H1 (cell line): ENCODE data around the gene MRPL50. TPM values are rescaled to one million over a fixed set of nuclear protein-coding genes. Genes with fewer than 3 reads are reported as not detected.

ENCODE experiments used
- CTCF ChIA-PET: fragments of 300-600 bp; sonication (Branson Sonifier 250); formaldehyde crosslinking; loops from one replicate; lab custom pipeline; 2021; ENCODE audit not compliant: partially characterized antibody; lab: Charles Lee
- POLR2A ChIA-PET: fragments of 300-600 bp; sonication (Branson Sonifier 250); formaldehyde crosslinking; loops from one replicate; lab custom pipeline; 2021; ENCODE audit warnings: inconsistent platforms; ENCODE audit not compliant: partially characterized antibody; lab: Charles Lee
- DNase-seq, 2 experiments: peaks; one replicate each; pipeline versions ENCODE4 v3.0.0 to v3.0.0-alpha.2; 2010 to 2022; ENCODE audit warnings: low spot score in 2 of 2, low read depth in 1 of 2, mixed read lengths in 1 of 2
- FAIRE-seq: peaks from 2 replicates; lab custom pipeline; 2011; peaks lifted over from hg19 to GRCh38; lab: Jason Lieb, UNC
- H2AFZ ChIP-seq: 2 replicates; pipeline ENCODE4 v1.8.1; 2012; ENCODE audit warnings: low read length, inconsistent platforms
- H2AK5ac ChIP-seq: 2 replicates; pipeline ENCODE4 v1.6.1; 2013; ENCODE audit warnings: low read depth, low read length
- H2BK120ac ChIP-seq: replicated peaks from 2 replicates; pipeline ENCODE3; 2013; ENCODE audit warnings: low read depth, low read length, inconsistent platforms
- H2BK12ac ChIP-seq: 2 replicates; pipeline ENCODE4 v1.6.1; 2013; ENCODE audit warnings: low read depth, low read length
- H2BK15ac ChIP-seq: 2 replicates; pipeline ENCODE4 v1.6.1; 2013; ENCODE audit warnings: low read length
- H2BK20ac ChIP-seq: 2 replicates; pipeline ENCODE4 v1.6.1; 2013; ENCODE audit warnings: low read length
- H2BK5ac ChIP-seq: 2 replicates; pipeline ENCODE4 v1.6.1; 2013; ENCODE audit warnings: low read depth, low read length
- H3K14ac ChIP-seq: 2 replicates; pipeline ENCODE4 v1.6.1; 2013; ENCODE audit warnings: inconsistent platforms; ENCODE audit not compliant: insufficient read length
- H3K18ac ChIP-seq: 2 replicates; pipeline ENCODE4 v1.6.1; 2013; ENCODE audit warnings: low read length; ENCODE audit errors: extremely low read depth
- H3K23ac ChIP-seq: 2 replicates; pipeline ENCODE4 v1.6.1; 2013; ENCODE audit warnings: inconsistent platforms; ENCODE audit not compliant: insufficient read length
- H3K23me2 ChIP-seq: 2 replicates; pipeline ENCODE4 v1.6.1; 2013; ENCODE audit warnings: low read depth, low read length
- H3K27ac ChIP-seq: 2 replicates; pipeline ENCODE4 v1.6.1; 2011; ENCODE audit warnings: low read depth, low read length, inconsistent platforms
- H3K27me3 ChIP-seq, 4 experiments: replicated peaks in 1 of 4; 1 replicate in 1 of 4; 2 replicates in 3 of 4; pipeline versions ENCODE4 v1.6.1 to v1.8.1; 2011 to 2013; ENCODE audit warnings: low read length in 3 of 4, mild to moderate bottlenecking in 3 of 4, inconsistent platforms in 2 of 4, mixed read lengths in 2 of 4, moderate library complexity in 1 of 4; ENCODE audit not compliant: control insufficient read depth in 3 of 4, insufficient read depth in 3 of 4; ENCODE audit errors: extremely low read depth in 1 of 4
- H3K36me3 ChIP-seq, 4 experiments: 2 replicates each; pipeline versions ENCODE4 v1.6.1 to v1.8.1; 2011 to 2013; ENCODE audit warnings: mild to moderate bottlenecking in 4 of 4, low read length in 3 of 4, moderate library complexity in 2 of 4, control low read depth in 1 of 4, inconsistent platforms in 1 of 4; ENCODE audit not compliant: insufficient read depth in 4 of 4, control insufficient read depth in 2 of 4
- H3K4ac ChIP-seq: replicated peaks from 2 replicates; pipeline ENCODE3; 2013; ENCODE audit warnings: low read length, low read depth, mixed read lengths, inconsistent platforms; ENCODE audit not compliant: insufficient read length
- H3K4me1 ChIP-seq, 4 experiments: replicated peaks in 1 of 4; 1 replicate in 1 of 4; 2 replicates in 3 of 4; pipeline versions ENCODE4 v1.6.1 to v1.8.1; 2011 to 2013; ENCODE audit warnings: low read length in 3 of 4, inconsistent platforms in 2 of 4, mixed read lengths in 1 of 4; ENCODE audit not compliant: insufficient read depth in 4 of 4, control insufficient read depth in 3 of 4
- H3K4me2 ChIP-seq, 2 experiments: 2 replicates each; pipeline versions ENCODE4 v1.6.1 to v1.8.1; 2011 to 2013; ENCODE audit warnings: low read depth in 2 of 2, low read length in 2 of 2, control low read depth in 1 of 2, inconsistent platforms in 1 of 2, mild to moderate bottlenecking in 1 of 2; ENCODE audit not compliant: insufficient read depth in 1 of 2
- H3K4me3 ChIP-seq, 4 experiments: fragments of 200-600, 300-600 bp in 1 of 4; sonication (generic), shearing (Covaris generic), sonication (Bioruptor Twin) in 1 of 4; 2 replicates each; pipeline versions ENCODE4 v1.5.1 to v1.8.1; 2011 to 2016; ENCODE audit warnings: low read length in 4 of 4, low read depth in 3 of 4, control low read depth in 2 of 4, inconsistent platforms in 2 of 4, mild to moderate bottlenecking in 2 of 4, mixed read lengths in 1 of 4, moderate library complexity in 1 of 4; ENCODE audit not compliant: insufficient read depth in 2 of 4; ENCODE audit errors: extremely low read depth in 1 of 4
- H3K56ac ChIP-seq: replicated peaks from 2 replicates; pipeline ENCODE3; 2013; ENCODE audit warnings: low read depth, mild to moderate bottlenecking, mixed read lengths, low read length, inconsistent platforms; ENCODE audit not compliant: insufficient read length
- H3K79me1 ChIP-seq: 2 replicates; pipeline ENCODE4 v1.6.1; 2013; ENCODE audit warnings: low read depth, low read length, control low read depth
- H3K79me2 ChIP-seq, 2 experiments: 2 replicates each; pipeline versions ENCODE4 v1.6.1 to v1.8.1; 2012 to 2013; ENCODE audit warnings: low read length in 2 of 2, mild to moderate bottlenecking in 2 of 2, inconsistent platforms in 1 of 2; ENCODE audit not compliant: insufficient read depth in 2 of 2, control insufficient read depth in 1 of 2
- H3K9ac ChIP-seq, 4 experiments: replicated peaks in 1 of 4; 1 replicate in 1 of 4; 2 replicates in 3 of 4; pipeline versions ENCODE4 v1.6.1 to v1.8.1; 2011 to 2013; ENCODE audit warnings: low read depth in 3 of 4, low read length in 3 of 4, control low read depth in 2 of 4, mild to moderate bottlenecking in 2 of 4, moderate library complexity in 2 of 4, inconsistent platforms in 1 of 4; ENCODE audit errors: extremely low read depth in 1 of 4
- H3K9me3 ChIP-seq, 2 experiments: 2 replicates each; pipeline versions ENCODE4 v1.6.1 to v1.8.1; 2012 to 2013; ENCODE audit warnings: mild to moderate bottlenecking in 2 of 2, moderate library complexity in 2 of 2, control low read depth in 1 of 2, inconsistent platforms in 1 of 2, low read depth in 1 of 2, low read length in 1 of 2, mixed read lengths in 1 of 2; ENCODE audit not compliant: insufficient read depth in 2 of 2
- H4K20me1 ChIP-seq, 2 experiments: replicated peaks in 1 of 2; 2 replicates each; pipeline versions ENCODE3 to v1.8.1; 2011 to 2013; ENCODE audit warnings: inconsistent platforms in 2 of 2, low read length in 2 of 2, mild to moderate bottlenecking in 1 of 2; ENCODE audit not compliant: insufficient read depth in 2 of 2, control insufficient read depth in 1 of 2
- H4K5ac ChIP-seq: 2 replicates; pipeline ENCODE4 v1.6.1; 2013; ENCODE audit warnings: low read length, low read depth, mixed read lengths, inconsistent platforms; ENCODE audit not compliant: insufficient read length
- H4K8ac ChIP-seq: 2 replicates; pipeline ENCODE4 v1.8.0; 2013; ENCODE audit warnings: mild to moderate bottlenecking, moderate library complexity, low read length, inconsistent platforms; ENCODE audit not compliant: insufficient read depth; ENCODE audit errors: extremely low read depth
- H4K91ac ChIP-seq: replicated peaks from 2 replicates; pipeline ENCODE3; 2013; ENCODE audit warnings: low read length, mixed read lengths, inconsistent platforms; ENCODE audit not compliant: insufficient read length
- BCL11A ChIP-seq, 2 experiments: IDR thresholded peaks; one replicate each; pipeline ENCODE4 v1.6.1; 2011; ENCODE audit warnings: low read depth in 2 of 2, low read length in 2 of 2, mild to moderate bottlenecking in 2 of 2
- CBX8 ChIP-seq: fragments of 300-800, 300-1000 bp; sonication (generic); IDR thresholded peaks from 2 replicates; pipeline ENCODE4 v1.7.1; 2016; ENCODE audit warnings: low read depth, low read length, borderline replicate concordance
- CHD2 ChIP-seq: IDR thresholded peaks from 2 replicates; pipeline ENCODE4 v1.6.1; 2012; ENCODE audit warnings: low read length, improper control_type of control experiment
- EZH2 ChIP-seq: fragments of 200-600 bp; sonication (generic); IDR thresholded peaks from 2 replicates; pipeline ENCODE4 v1.7.1; 2012; ENCODE audit warnings: low read depth, mild to moderate bottlenecking, moderate library complexity, low read length, inconsistent platforms; ENCODE audit not compliant: severe bottlenecking
- JUN ChIP-seq: IDR thresholded peaks from 2 replicates; pipeline ENCODE4 v1.6.1; 2011; ENCODE audit warnings: low read depth, mild to moderate bottlenecking, improper control_type of control experiment, low read length
- KDM1A ChIP-seq: fragments of 200-600, 300-600 bp; sonication (generic); IDR thresholded peaks from 2 replicates; pipeline ENCODE4 v1.7.1; 2016; ENCODE audit warnings: mild to moderate bottlenecking, low read length, borderline replicate concordance
- NRF1 ChIP-seq: IDR thresholded peaks from 2 replicates; pipeline ENCODE4 v1.6.1; 2011; ENCODE audit warnings: mild to moderate bottlenecking, low read depth, low read length, improper control_type of control experiment
- PHF8 ChIP-seq: fragments of 200-600 bp; sonication (generic); conservative IDR thresholded peaks from 2 replicates; pipeline ENCODE4 v1.7.1; 2012; ENCODE audit warnings: low read depth, mild to moderate bottlenecking, inconsistent platforms, low read length, moderate library complexity
- POLR2AphosphoS5 ChIP-seq: IDR thresholded peaks from 2 replicates; pipeline ENCODE4 v1.6.1; 2011; ENCODE audit warnings: low read depth, low read length
- RAD21 ChIP-seq, 2 experiments: IDR thresholded peaks in 1 of 2; conservative IDR thresholded peaks in 1 of 2; 2 replicates each; pipeline ENCODE4 v1.6.1; 2011; ENCODE audit warnings: low read depth in 2 of 2, low read length in 2 of 2, improper control_type of control experiment in 1 of 2, inconsistent platforms in 1 of 2, mild to moderate bottlenecking in 1 of 2, moderate library complexity in 1 of 2
- RFX5 ChIP-seq: IDR thresholded peaks from 2 replicates; pipeline ENCODE4 v1.6.1; 2011; ENCODE audit warnings: low read depth, low read length, improper control_type of control experiment, borderline replicate concordance
- SP1 ChIP-seq: IDR thresholded peaks from 2 replicates; pipeline ENCODE4 v1.6.1; 2011; ENCODE audit warnings: low read depth, low read length
- TEAD4 ChIP-seq: IDR thresholded peaks from 2 replicates; pipeline ENCODE4 v1.6.1; 2012; ENCODE audit warnings: low read depth, low read length, inconsistent platforms, mixed read lengths
- YY1 ChIP-seq: IDR thresholded peaks from 2 replicates; pipeline ENCODE4 v1.6.1; 2011; ENCODE audit warnings: low read depth, mild to moderate bottlenecking, low read length
- WGBS, 2 experiments: shearing (Covaris generic) in 1 of 2; methylation state at CpG; one replicate each; pipeline versions ENCODE4 v1.1.6 to v1.1.7; 2013 to 2015; ENCODE audit warnings: low lambda C conversion rate in 2 of 2, mixed read lengths in 2 of 2, inconsistent platforms in 1 of 2, low coverage in 1 of 2, missing lambda C conversion rate in 1 of 2; ENCODE audit not compliant: insufficient replicate concordance in 2 of 2, insufficient coverage in 1 of 2, insufficient read length in 1 of 2; ENCODE audit errors: extremely low coverage in 1 of 2, missing lambda C conversion rate in 1 of 2; 5-methylcytosine and 5-hydroxymethylcytosine counted together
- polyA plus RNA-seq, 7 experiments: library from polyadenylated mRNA; depleted of rRNA in 3 of 7; stranded (reverse) in 5 of 7; unstranded in 2 of 7; fragments of >200 nt in 5 of 7; fragments of 200-250 nt in 2 of 7; gene quantifications; 1 replicate in 5 of 7; 2 replicates in 1 of 7; 4 replicates in 1 of 7; pipeline versions ENCODE4 v1.2.1 to v1.2.3, GENCODE V29; 2011 to 2013; ENCODE audit warnings: missing spikeins in 2 of 7, mixed read lengths in 2 of 7
- total RNA-seq: library from RNA; stranded (reverse); fragmentation: NEBNext Ultra II Directional; extraction: Animal tissue kit (Norgen Biotek cat#: 25700); gene quantifications from 2 replicates; pipeline ENCODE4 v1.2.1, GENCODE V29; 2021

MRPL50 gene
- total and polyA plus RNA-seq, 2 of the 8 experiments (the other 6 are each of a cell fraction or from before 2014, with no cell fraction given) = 17.8 to 25.1 TPM

DNA sequence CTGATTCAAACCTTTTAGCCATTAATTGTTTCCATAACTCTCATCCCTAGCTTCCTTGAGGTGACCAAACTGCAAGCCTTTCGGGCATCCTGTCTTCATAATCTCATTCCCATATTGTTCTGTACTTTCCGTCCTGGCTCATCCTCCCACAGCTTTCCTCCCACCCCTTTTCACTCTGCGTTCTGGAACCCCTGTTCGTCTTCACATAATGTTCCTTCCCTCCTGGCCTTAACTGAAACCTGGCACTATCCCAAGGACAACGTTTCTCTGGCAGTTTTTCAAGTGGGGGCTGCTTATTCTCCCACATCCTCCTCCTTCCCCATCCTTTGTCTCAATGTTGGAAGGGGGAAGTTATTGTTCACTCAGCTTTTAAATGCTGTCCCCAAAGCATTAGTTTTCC, 1.7 kb upstream of the MRPL50 start:
- H3K18ac ChIP-seq = no peak overlapping the region
- no peak overlapping the region for H3K14ac ChIP-seq
- H3K9me3 ChIP-seq = peaks cover 4% of the 10 kb centered on the region in 2 experiments; a peak in 2 of 4 replicates
- no peak overlapping the region for H2BK12ac ChIP-seq
- no peak overlapping the region for H3K23ac ChIP-seq
- H2BK120ac ChIP-seq = no peak overlapping the region
- H4K8ac ChIP-seq = no peak overlapping the region
- no peak overlapping the region for H3K56ac ChIP-seq
- peak overlapping the region in 1 of 4 experiments; percentile 85; a peak in 2 of 8 replicates for H3K4me3 ChIP-seq
- 78% methylated on average over 5 of the region's 5 CpGs; no CpG with 5 or more reads in 1 of the 2 experiments for WGBS, 2 experiments
- H4K91ac ChIP-seq = no peak overlapping the region
- no peak overlapping the region for H2AK5ac ChIP-seq
- H3K79me2 ChIP-seq = peaks cover 12 to 44% of the 10 kb centered on the region in 2 experiments
- H2AFZ ChIP-seq = no peak overlapping the region
- peak overlapping the region; percentile 64 to 65; a peak in 1 of 4 replicates for H3K4me2 ChIP-seq
- DNase-seq (no peak), FAIRE-seq (no peak)
- no peaks in the 10 kb centered on the region; the same call in 1 of the 2 replicates for H3K23me2 ChIP-seq
- CTCF ChIA-PET = interaction anchor here (0.6 to 2.0 kb wide), 3 partner anchors 12 to 93 kb away, joined by 3 to 6 read pairs (median 4); no protein-coding TSS in a partner anchor
- H3K4ac ChIP-seq = no peak overlapping the region
- peaks cover 0 to 4% (median 3%) of the 10 kb centered on the region in 4 experiments; a peak in 3 of 7 replicates for H3K4me1 ChIP-seq
- H2BK15ac ChIP-seq = no peak overlapping the region
- peak overlapping the region in 1 of 4 experiments; percentile 10; a peak in 1 of 7 replicates for H3K9ac ChIP-seq
- H4K5ac ChIP-seq = no peak overlapping the region
- H2BK5ac ChIP-seq = no peak overlapping the region
- no peak overlapping the region for H2BK20ac ChIP-seq
- peaks cover 2 to 51% (median 33%) of the 10 kb centered on the region in 4 experiments for H3K36me3 ChIP-seq
- no peaks in the 10 kb centered on the region for H3K27me3 ChIP-seq
- peaks cover 2% of the 10 kb centered on the region; the same call in 1 of the 2 replicates for H3K79me1 ChIP-seq
- POLR2A ChIA-PET = interaction anchor here (0.8 to 1.7 kb wide), 3 partner anchors 9 to 171 kb away, joined by 3 to 4 read pairs (median 3); no protein-coding TSS in a partner anchor
- H3K27ac ChIP-seq = no peak overlapping the region
- H4K20me1 ChIP-seq = no peaks in the 10 kb centered on the region
- TF ChIP-seq CBX8 = no peak
- no peak for TF ChIP-seq PHF8
- TF ChIP-seq BCL11A (IDR thresholded peaks at IDR 0.05; ENCODE audit: low read depth in 2 of 2, low read length in 2 of 2) = no peak
- no peak for TF ChIP-seq RAD21 (IDR thresholded peaks at IDR 0.05 in 1 of 2, conservative IDR thresholded peaks at IDR 0.05 in 1 of 2; ENCODE audit: low read depth in 2 of 2, low read length in 2 of 2)
- TF ChIP-seq POLR2AphosphoS5 = no peak
- no peak for TF ChIP-seq YY1
- TF ChIP-seq SP1 = no peak
- TF ChIP-seq KDM1A = no peak
- TF ChIP-seq RFX5 = no peak
- TF ChIP-seq EZH2 = no peak
- TF ChIP-seq NRF1 = no peak
- no peak for TF ChIP-seq CHD2
- no peak for TF ChIP-seq JUN
- TF ChIP-seq TEAD4 = no peak
